ENCODE data around the gene NEURL3.

NEURL3 gene

DNA sequence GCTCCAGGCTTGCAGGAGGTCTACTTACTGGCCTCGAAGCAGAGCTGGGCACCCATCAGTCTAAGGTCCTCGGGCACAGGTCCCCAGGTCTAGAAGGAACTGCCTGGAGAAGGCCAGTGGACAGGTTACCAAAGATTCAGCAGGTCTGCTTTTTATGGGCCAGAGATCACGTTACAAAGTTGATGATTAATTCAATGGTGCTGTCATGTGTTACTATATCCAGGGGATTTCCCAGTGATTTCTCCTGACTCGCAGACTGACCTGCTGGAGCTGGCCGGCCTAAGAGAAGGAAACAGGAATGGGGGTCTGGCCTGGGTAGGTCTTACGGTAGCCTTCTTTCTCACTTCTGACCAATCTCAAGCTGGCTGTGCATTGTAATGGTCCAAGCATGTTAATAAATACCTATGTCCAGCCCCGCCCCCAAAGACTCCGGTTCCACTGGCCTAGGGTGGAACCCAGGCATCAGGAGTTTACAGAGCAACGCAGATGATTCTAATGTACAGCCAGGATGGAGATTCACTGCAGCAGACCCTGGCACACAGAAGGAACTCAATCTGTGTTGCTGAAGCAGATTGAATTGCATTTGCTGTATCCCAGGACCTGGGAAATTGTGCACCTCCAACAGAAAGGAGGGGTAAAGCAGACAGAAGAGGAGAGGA lies at the start of gene NEURL3:
Gene NEURL3 (minus strand): TSS at position 127 of the 659 bp plus-strand sequence. CDS start 71 bp downstream, at position 56.
- Histone ChIP-seq H3K4me3 (ENCODE audit: low read depth, low read length) (no peak within 1 kb of the TSS), H3K4me1 (ENCODE audit: control insufficient read depth, insufficient read depth, low read length) (no peaks in the 10 kb centered on the region), H3K27ac (ENCODE audit: extremely low read depth, low read depth, low read length) (no peak within 1 kb of the TSS), H3K9me3 (ENCODE audit: control insufficient read depth, insufficient read depth, low read depth, low read length) (no peaks in the 10 kb centered on the region), H3K36me3 (ENCODE audit: control insufficient read depth in 2 of 2, insufficient read depth in 1 of 2, low read length in 2 of 2) (no peaks in the 10 kb centered on the region)
- TF ChIP-seq SP3 (tag by site-specific recombination; IDR thresholded peaks at IDR 0.05) (0 out of 2 replicates have a peak, but pooled peaks have one; percentile 16), ZBTB17 (tag by site-specific recombination; IDR thresholded peaks at IDR 0.05) (0 out of 2 replicates have a peak, but pooled peaks have one; percentile 13), ZNF138 (tag by site-specific recombination; IDR thresholded peaks at IDR 0.05; ENCODE audit: borderline replicate concordance) (no peak), ZNF335 (tag by site-specific recombination; conservative IDR thresholded peaks at IDR 0.05) (peak; percentile 33; the same call in 1 of the 2 replicates)
- POLR2A ChIA-PET = no interaction called here
- CTCF ChIA-PET = interaction anchor here (0.6 to 1.8 kb wide), 9 partner anchors 9 to 366 kb away, joined by 3 to 6 read pairs (median 3); no protein-coding TSS in a partner anchor

GRCh38 chr2:96554293-96555145 lies 49.4 kb upstream of the NEURL3 start:
- Histone ChIP-seq H3K9me3 (ENCODE audit: control insufficient read depth, insufficient read depth, low read depth, low read length) (no peaks in the 10 kb centered on the region), H3K36me3 (ENCODE audit: control insufficient read depth in 2 of 2, insufficient read depth in 1 of 2, low read length in 2 of 2) (peaks cover 0 to 28% of the 10 kb centered on the region in 2 experiments; a peak in 1 of 3 replicates), H3K4me1 (ENCODE audit: control insufficient read depth, insufficient read depth, low read length) (no peaks in the 10 kb centered on the region), H3K27ac (ENCODE audit: extremely low read depth, low read depth, low read length) (no peak overlapping the region), H3K4me3 (ENCODE audit: low read depth, low read length) (no peak overlapping the region)
- ChIA-PET POLR2A (interaction anchor here (0.6 to 1.3 kb wide), 3 partner anchors 16 to 147 kb away, joined by 5 to 6 read pairs (median 5); no protein-coding TSS in a partner anchor), CTCF (interaction anchor here (0.5 to 3.4 kb wide), 37 partner anchors 10 to 562 kb away, joined by 3 to 27 read pairs (median 5); partner anchors contain the start of genes ANKRD36, ARID5A and NCAPH)
- TF ChIP-seq, protein P1, sequence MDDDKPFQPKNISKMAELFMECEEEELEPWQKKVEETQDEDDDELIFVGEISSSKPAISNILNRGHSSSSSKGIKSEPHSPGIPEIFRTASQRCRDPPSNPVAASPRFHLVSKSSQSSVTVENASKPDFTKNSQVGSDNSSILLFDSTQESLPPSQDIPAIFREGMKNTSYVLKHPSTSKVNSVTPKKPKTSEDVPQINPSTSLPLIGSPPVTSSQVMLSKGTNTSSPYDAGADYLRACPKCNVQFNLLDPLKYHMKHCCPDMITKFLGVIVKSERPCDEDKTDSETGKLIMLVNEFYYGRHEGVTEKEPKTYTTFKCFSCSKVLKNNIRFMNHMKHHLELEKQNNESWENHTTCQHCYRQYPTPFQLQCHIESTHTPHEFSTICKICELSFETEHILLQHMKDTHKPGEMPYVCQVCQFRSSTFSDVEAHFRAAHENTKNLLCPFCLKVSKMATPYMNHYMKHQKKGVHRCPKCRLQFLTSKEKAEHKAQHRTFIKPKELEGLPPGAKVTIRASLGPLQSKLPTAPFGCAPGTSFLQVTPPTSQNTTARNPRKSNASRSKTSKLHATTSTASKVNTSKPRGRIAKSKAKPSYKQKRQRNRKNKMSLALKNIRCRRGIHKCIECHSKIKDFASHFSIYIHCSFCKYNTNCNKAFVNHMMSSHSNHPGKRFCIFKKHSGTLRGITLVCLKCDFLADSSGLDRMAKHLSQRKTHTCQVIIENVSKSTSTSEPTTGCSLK (tag by site-specific recombination; IDR thresholded peaks at IDR 0.05) = no peak
- no peak for TF ChIP-seq GLIS2 (tag by site-specific recombination; IDR thresholded peaks at IDR 0.05)
- peak; percentile 20; the same call in 1 of the 2 replicates for TF ChIP-seq ZNF10 (tag by site-specific recombination; IDR thresholded peaks at IDR 0.05)
- TF ChIP-seq ATF2 (tag by site-specific recombination; IDR thresholded peaks at IDR 0.05; ENCODE audit: low read depth) = no peak
- TF ChIP-seq ZNF132 (tag by site-specific recombination; IDR thresholded peaks at IDR 0.05; ENCODE audit: borderline replicate concordance) = no peak
- no peak for TF ChIP-seq ZNF221 (tag by site-specific recombination; IDR thresholded peaks at IDR 0.05; ENCODE audit: borderline replicate concordance)
- TF ChIP-seq ZNF324 (tag by site-specific recombination; IDR thresholded peaks at IDR 0.05) = no peak
- peak; percentile 92 for TF ChIP-seq CTCF (tag by site-specific recombination; IDR thresholded peaks at IDR 0.05)
- TF ChIP-seq HIC1 (tag by site-specific recombination; IDR thresholded peaks at IDR 0.05) = peak; percentile 39; the same call in 1 of the 2 replicates
- TF ChIP-seq ZNF48 (tag by site-specific recombination; IDR thresholded peaks at IDR 0.05) = no peak
- peak; percentile 84 for TF ChIP-seq ZNF2 (tag by site-specific recombination; IDR thresholded peaks at IDR 0.05)
- TF ChIP-seq ZNF121 (tag by site-specific recombination; IDR thresholded peaks at IDR 0.05) = no peak
- TF ChIP-seq ZNF266 (tag by site-specific recombination; IDR thresholded peaks at IDR 0.05; ENCODE audit: low read depth) = no peak
- TF ChIP-seq SP3 (tag by site-specific recombination; IDR thresholded peaks at IDR 0.05) = peak; percentile 37
- no peak for TF ChIP-seq ZNF629 (tag by site-specific recombination; IDR thresholded peaks at IDR 0.05)
- TF ChIP-seq MEIS1 (CRISPR knock-in tag; IDR thresholded peaks at IDR 0.05; ENCODE audit: borderline replicate concordance) = no peak
- TF ChIP-seq ZBTB17 (tag by site-specific recombination; IDR thresholded peaks at IDR 0.05) = no peak
- no peak for TF ChIP-seq ZNF23 (tag by site-specific recombination; IDR thresholded peaks at IDR 0.05; ENCODE audit: borderline replicate concordance)
- TF ChIP-seq ZNF624 (tag by site-specific recombination; IDR thresholded peaks at IDR 0.05) = no peak
- TF ChIP-seq ZNF654 (tag by site-specific recombination; IDR thresholded peaks at IDR 0.05; ENCODE audit: low read depth) = peak; percentile 56
- TF ChIP-seq GLIS1 (tag by site-specific recombination; IDR thresholded peaks at IDR 0.05) = no peak
- TF ChIP-seq ZXDB (tag by site-specific recombination; IDR thresholded peaks at IDR 0.05) = no peak
- no peak for TF ChIP-seq ZNF610 (tag by site-specific recombination; IDR thresholded peaks at IDR 0.05; ENCODE audit: borderline replicate concordance)

All from HEK293 (cell line).